ENCODE data around the gene ETAA1.

The ETAA1 gene

DNA sequence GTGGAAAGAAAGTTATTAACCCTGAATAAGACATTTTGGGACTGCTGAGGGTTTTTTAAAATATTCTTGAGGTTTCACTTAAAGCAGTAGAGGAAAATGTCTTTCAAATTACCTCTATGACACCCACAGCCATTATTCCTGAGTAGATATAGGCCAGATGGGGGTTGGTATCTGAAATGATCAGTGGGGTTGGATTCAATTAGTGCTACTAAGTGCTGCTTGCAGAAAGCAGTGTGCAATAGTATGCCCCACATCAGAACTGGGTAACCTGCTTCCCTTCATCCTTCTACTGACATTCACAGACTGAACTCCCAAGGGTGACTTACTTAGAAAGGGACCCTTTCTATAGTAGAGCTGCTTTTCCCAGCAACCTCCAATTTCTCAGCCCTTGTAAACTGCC lies 7.3 kb upstream of the ETAA1 start:
- Histone ChIP-seq H3K4me3 (ENCODE audit: low read length) (no peak overlapping the region), H3K27ac (ENCODE audit: low read depth, low read length) (no peak overlapping the region), H3F3A (ENCODE audit: control insufficient read depth, insufficient read depth) (no peaks in the 10 kb centered on the region), H3K9me2 (replicated peaks; ENCODE audit: control insufficient read depth, low read length) (no peaks in the 10 kb centered on the region), H3K4me1 (ENCODE audit: control insufficient read depth, low read length) (no peaks in the 10 kb centered on the region), H3K27me3 (ENCODE audit: control insufficient read depth, low read length) (no peaks in the 10 kb centered on the region), H3K79me2 (ENCODE audit: control insufficient read depth, low read length) (no peaks in the 10 kb centered on the region), H3K36me3 (ENCODE audit: control insufficient read depth, low read length) (no peaks in the 10 kb centered on the region), H4K20me1 (ENCODE audit: control insufficient read depth, insufficient read depth, low read depth, low read length) (no peaks in the 10 kb centered on the region), H3K4me2 (ENCODE audit: low read length) (no peak overlapping the region), H3K9me3 (ENCODE audit: control insufficient read depth, insufficient read depth, low read length) (no peaks in the 10 kb centered on the region)
- no peak for TF ChIP-seq EZH2phosphoT487 (IDR thresholded peaks at IDR 0.05; ENCODE audit: borderline replicate concordance, low read length)
- TF ChIP-seq, protein P1, sequence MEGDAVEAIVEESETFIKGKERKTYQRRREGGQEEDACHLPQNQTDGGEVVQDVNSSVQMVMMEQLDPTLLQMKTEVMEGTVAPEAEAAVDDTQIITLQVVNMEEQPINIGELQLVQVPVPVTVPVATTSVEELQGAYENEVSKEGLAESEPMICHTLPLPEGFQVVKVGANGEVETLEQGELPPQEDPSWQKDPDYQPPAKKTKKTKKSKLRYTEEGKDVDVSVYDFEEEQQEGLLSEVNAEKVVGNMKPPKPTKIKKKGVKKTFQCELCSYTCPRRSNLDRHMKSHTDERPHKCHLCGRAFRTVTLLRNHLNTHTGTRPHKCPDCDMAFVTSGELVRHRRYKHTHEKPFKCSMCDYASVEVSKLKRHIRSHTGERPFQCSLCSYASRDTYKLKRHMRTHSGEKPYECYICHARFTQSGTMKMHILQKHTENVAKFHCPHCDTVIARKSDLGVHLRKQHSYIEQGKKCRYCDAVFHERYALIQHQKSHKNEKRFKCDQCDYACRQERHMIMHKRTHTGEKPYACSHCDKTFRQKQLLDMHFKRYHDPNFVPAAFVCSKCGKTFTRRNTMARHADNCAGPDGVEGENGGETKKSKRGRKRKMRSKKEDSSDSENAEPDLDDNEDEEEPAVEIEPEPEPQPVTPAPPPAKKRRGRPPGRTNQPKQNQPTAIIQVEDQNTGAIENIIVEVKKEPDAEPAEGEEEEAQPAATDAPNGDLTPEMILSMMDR (IDR thresholded peaks at IDR 0.05; ENCODE audit: low read depth, low read length, poor library complexity, severe bottlenecking) = no peak

DNA sequence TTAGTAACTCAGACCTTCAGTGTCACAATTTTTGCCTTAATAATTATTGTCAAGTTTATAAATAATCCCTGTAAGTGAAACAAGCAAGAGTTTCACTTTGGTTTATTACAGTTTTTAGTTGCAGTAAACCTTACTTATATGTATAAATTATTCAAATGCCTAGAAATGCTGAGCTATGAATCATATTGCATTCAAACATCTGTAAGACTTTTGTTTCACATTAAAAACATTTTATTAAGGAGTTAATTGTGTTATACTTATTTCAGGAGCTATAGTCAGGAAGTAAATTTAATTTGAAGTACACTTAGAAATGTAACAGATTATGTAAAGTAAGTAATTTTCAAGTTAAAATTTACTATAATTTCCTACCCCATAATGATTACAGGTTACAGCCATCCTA lies 3.9 kb upstream of the ETAA1 start:
- Histone ChIP-seq H3F3A (ENCODE audit: control insufficient read depth, insufficient read depth) (no peaks in the 10 kb centered on the region), H3K9me2 (replicated peaks; ENCODE audit: control insufficient read depth, low read length) (no peaks in the 10 kb centered on the region), H3K9me3 (ENCODE audit: control insufficient read depth, insufficient read depth, low read length) (no peaks in the 10 kb centered on the region), H3K27ac (ENCODE audit: low read depth, low read length) (no peak overlapping the region), H3K4me3 (ENCODE audit: low read length) (no peak overlapping the region), H3K27me3 (ENCODE audit: control insufficient read depth, low read length) (no peaks in the 10 kb centered on the region), H3K4me2 (ENCODE audit: low read length) (no peak overlapping the region), H3K4me1 (ENCODE audit: control insufficient read depth, low read length) (peaks cover 4% of the 10 kb centered on the region), H4K20me1 (ENCODE audit: control insufficient read depth, insufficient read depth, low read depth, low read length) (no peaks in the 10 kb centered on the region), H3K79me2 (ENCODE audit: control insufficient read depth, low read length) (peaks cover 11% of the 10 kb centered on the region), H3K36me3 (ENCODE audit: control insufficient read depth, low read length) (no peaks in the 10 kb centered on the region; the same call in 1 of the 2 replicates)
- TF ChIP-seq EZH2phosphoT487 (IDR thresholded peaks at IDR 0.05; ENCODE audit: borderline replicate concordance, low read length) = no peak
- TF ChIP-seq, protein P1 (IDR thresholded peaks at IDR 0.05; ENCODE audit: low read depth, low read length, poor library complexity, severe bottlenecking) = no peak

DNA sequence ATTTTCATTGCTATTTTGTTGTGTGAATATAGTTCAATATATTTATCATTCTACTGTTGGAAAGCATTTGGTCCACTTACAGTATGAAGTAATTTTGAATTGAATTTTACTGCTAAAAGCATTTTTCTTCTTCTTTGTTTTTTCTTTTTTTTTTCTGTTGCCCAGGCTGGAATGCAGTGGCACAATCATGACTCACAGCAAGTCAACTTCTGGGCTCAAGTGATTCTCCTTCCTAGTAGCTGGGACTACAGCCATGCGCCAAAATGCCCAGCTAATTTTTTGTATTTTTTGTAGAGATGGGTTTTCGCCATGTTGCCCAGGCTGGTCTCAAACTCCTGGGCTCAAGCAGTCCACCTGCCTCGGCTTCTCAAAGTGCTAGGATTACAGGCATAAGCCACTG lies 2.4 kb upstream of the ETAA1 start:
- Histone ChIP-seq H4K20me1 (ENCODE audit: control insufficient read depth, insufficient read depth, low read depth, low read length) (no peaks in the 10 kb centered on the region), H3K4me3 (ENCODE audit: low read length) (no peak overlapping the region), H3K9me3 (ENCODE audit: control insufficient read depth, insufficient read depth, low read length) (no peaks in the 10 kb centered on the region), H3K4me2 (ENCODE audit: low read length) (no peak overlapping the region), H3F3A (ENCODE audit: control insufficient read depth, insufficient read depth) (no peaks in the 10 kb centered on the region), H3K9me2 (replicated peaks; ENCODE audit: control insufficient read depth, low read length) (no peaks in the 10 kb centered on the region), H3K36me3 (ENCODE audit: control insufficient read depth, low read length) (peaks cover 9% of the 10 kb centered on the region), H3K4me1 (ENCODE audit: control insufficient read depth, low read length) (peaks cover 18% of the 10 kb centered on the region), H3K27ac (ENCODE audit: low read depth, low read length) (no peak overlapping the region), H3K27me3 (ENCODE audit: control insufficient read depth, low read length) (no peaks in the 10 kb centered on the region), H3K79me2 (ENCODE audit: control insufficient read depth, low read length) (peaks cover 23% of the 10 kb centered on the region)
- no peak for TF ChIP-seq EZH2phosphoT487 (IDR thresholded peaks at IDR 0.05; ENCODE audit: borderline replicate concordance, low read length)
- TF ChIP-seq, protein P1 (IDR thresholded peaks at IDR 0.05; ENCODE audit: low read depth, low read length, poor library complexity, severe bottlenecking) = no peak

Measured in DOHH2 (cell line).